Activated T-cell treated with anti-CD3 and anti-CD28 coated beads for 48 hours (primary cell): Measurements from ENCODE around the gene ROBO1.
"Not testable (repeated sequence)": the region's sequence is repeated elsewhere in the genome, so short reads cannot be mapped to it uniquely, and the experiment has no call there.

Experiments used
- DNase-seq: peaks from one replicate; pipeline ENCODE4 v3.0.0-alpha.2; 2020; ENCODE audit warnings: low read depth

The ROBO1 gene

GRCh38 chr3:78687520-78687919 lies 1080.3 kb downstream of the ROBO1 start:
- DNase-seq: no peak

- no peak for DNase-seq
These were observed 1084.5 kb downstream of the ROBO1 start for GRCh38 chr3:78683284-78683683.

GRCh38 chr3:78675119-78675805 lies 1092.5 kb downstream of the ROBO1 start:
- not testable (repeated sequence) for DNase-seq

GRCh38 chr3:78670746-78671145 lies 1097.1 kb downstream of the ROBO1 start:
- DNase-seq: no peak

GRCh38 chr3:78670094-78670493 lies 1097.7 kb downstream of the ROBO1 start:
- DNase-seq: no peak

- no peak for DNase-seq
These were observed 1099.5 kb downstream of the ROBO1 start for GRCh38 chr3:78668302-78668701.

GRCh38 chr3:78666470-78666800 lies 1101.4 kb downstream of the ROBO1 start:
- DNase-seq: no peak

- no peak for DNase-seq
These were observed 1101.9 kb downstream of the ROBO1 start for GRCh38 chr3:78665776-78666469.

GRCh38 chr3:78665101-78665500 lies 1102.7 kb downstream of the ROBO1 start:
- DNase-seq: no peak

GRCh38 chr3:78660957-78661356 lies 1106.8 kb downstream of the ROBO1 start:
- no peak for DNase-seq

- DNase-seq: peak; percentile 0
These were observed 1108.3 kb downstream of the ROBO1 start for GRCh38 chr3:78659386-78659987.

GRCh38 chr3:78647726-78648125 lies 1120.1 kb downstream of the ROBO1 start:
- no peak for DNase-seq

GRCh38 chr3:78645628-78646310 lies 1122.0 kb downstream of the ROBO1 start:
- no peak for DNase-seq

GRCh38 chr3:78644847-78645246 lies 1123.0 kb downstream of the ROBO1 start:
- no peak for DNase-seq

- DNase-seq: no peak
These were observed 1125.4 kb downstream of the ROBO1 start for GRCh38 chr3:78642226-78643035.

GRCh38 chr3:78641703-78642102 lies 1126.1 kb downstream of the ROBO1 start:
- DNase-seq: no peak

- DNase-seq: no peak
These were observed 1133.5 kb downstream of the ROBO1 start for GRCh38 chr3:78634316-78634715.

GRCh38 chr3:78633626-78634025 lies 1134.2 kb downstream of the ROBO1 start:
- no peak for DNase-seq

GRCh38 chr3:78632925-78633553 lies 1134.8 kb downstream of the ROBO1 start:
- no peak for DNase-seq

GRCh38 chr3:78629544-78629943 lies 1138.3 kb downstream of the ROBO1 start:
- DNase-seq: no peak

- no peak for DNase-seq
These were observed 1146.6 kb downstream of the ROBO1 start for GRCh38 chr3:78621061-78621716.
